Adipocyte (in vitro differentiated cells): ENCODE data around the gene ADCY2.
"Not testable (repeated sequence)": the region's sequence is repeated elsewhere in the genome, so short reads cannot be mapped to it uniquely, and the experiment has no call there.

Source experiments
- DNase-seq: peaks from one replicate; pipeline ENCODE4 v3.0.0-alpha.2; 2015; ENCODE audit warnings: low read depth
- H3K27me3 ChIP-seq: replicated peaks from 2 replicates; pipeline ENCODE4 v1.7.0; 2013; ENCODE audit warnings: mild to moderate bottlenecking, low read length, moderate library complexity; ENCODE audit not compliant: control insufficient read depth, insufficient read depth
- H3K36me3 ChIP-seq: 2 replicates; pipeline ENCODE4 v1.7.0; 2013; ENCODE audit warnings: low read length, mild to moderate bottlenecking, moderate library complexity; ENCODE audit not compliant: control insufficient read depth, insufficient read depth, severe bottlenecking
- H3K4me1 ChIP-seq: 2 replicates; pipeline ENCODE4 v1.7.0; 2013; ENCODE audit warnings: mild to moderate bottlenecking, low read length, moderate library complexity; ENCODE audit not compliant: control insufficient read depth, insufficient read depth
- H3K4me3 ChIP-seq: 2 replicates; pipeline ENCODE4 v1.7.0; 2013; ENCODE audit warnings: mild to moderate bottlenecking, low read length, moderate library complexity
- H3K9ac ChIP-seq: 2 replicates; pipeline ENCODE4 v1.7.0; 2013; ENCODE audit warnings: mild to moderate bottlenecking, low read length, moderate library complexity
- H3K9me3 ChIP-seq: 2 replicates; pipeline ENCODE4 v1.7.0; 2013; ENCODE audit warnings: mild to moderate bottlenecking, low read length, moderate library complexity; ENCODE audit not compliant: control insufficient read depth

The ADCY2 gene

GRCh38 chr5:7420510-7421280 lies 24.8 kb downstream of the ADCY2 start:
- H3K4me1 ChIP-seq: no peaks in the 10 kb centered on the region
- no peaks in the 10 kb centered on the region for H3K36me3 ChIP-seq
- no peaks in the 10 kb centered on the region for H3K27me3 ChIP-seq
- DNase-seq: no peak
- H3K9ac ChIP-seq: no peak overlapping the region
- no peak overlapping the region for H3K4me3 ChIP-seq
- H3K9me3 ChIP-seq: no peaks in the 10 kb centered on the region

GRCh38 chr5:7422316-7423106 lies 26.6 kb downstream of the ADCY2 start:
- H3K27me3 ChIP-seq: no peaks in the 10 kb centered on the region
- no peaks in the 10 kb centered on the region for H3K36me3 ChIP-seq
- no peak overlapping the region for H3K9ac ChIP-seq
- peak; percentile 1 for DNase-seq
- H3K4me1 ChIP-seq: no peaks in the 10 kb centered on the region
- H3K4me3 ChIP-seq: no peak overlapping the region
- no peaks in the 10 kb centered on the region for H3K9me3 ChIP-seq

- not testable (repeated sequence) for H3K9me3 ChIP-seq, H3K36me3 ChIP-seq, H3K27me3 ChIP-seq, H3K9ac ChIP-seq, H3K4me3 ChIP-seq, H3K4me1 ChIP-seq, DNase-seq
Measured at GRCh38 chr5:7423231-7423630, 27.3 kb downstream of the ADCY2 start.

- no peaks in the 10 kb centered on the region for H3K27me3 ChIP-seq
- no peaks in the 10 kb centered on the region for H3K9me3 ChIP-seq
- no peaks in the 10 kb centered on the region for H3K36me3 ChIP-seq
- no peaks in the 10 kb centered on the region for H3K4me1 ChIP-seq
- H3K4me3 ChIP-seq: no peak overlapping the region
- DNase-seq: no peak
- H3K9ac ChIP-seq: no peak overlapping the region
Measured at GRCh38 chr5:7425830-7426229, 29.9 kb downstream of the ADCY2 start.

- H3K27me3 ChIP-seq: no peaks in the 10 kb centered on the region
- DNase-seq: no peak
- H3K4me1 ChIP-seq: no peaks in the 10 kb centered on the region
Measured at GRCh38 chr5:7426284-7426683, 30.3 kb downstream of the ADCY2 start.

DNA sequence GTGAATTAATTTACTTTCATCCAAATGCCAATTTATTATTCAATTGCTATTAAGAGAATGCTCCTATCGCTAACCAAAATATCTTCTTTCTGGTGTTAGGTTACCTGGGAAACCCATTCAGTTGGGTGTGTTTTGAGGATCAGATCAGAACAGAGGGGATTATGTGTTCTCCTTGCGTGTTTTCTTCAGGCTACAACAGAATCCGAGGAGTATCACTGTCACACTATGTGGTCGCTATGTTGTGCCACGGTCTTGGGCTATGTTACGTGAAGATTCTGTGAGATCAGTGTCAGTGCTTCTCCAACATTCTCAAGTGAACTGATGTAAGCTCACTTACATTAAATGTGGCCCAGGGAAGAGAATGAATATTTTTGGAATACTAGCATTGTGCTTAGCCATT lies 39.0 kb downstream of the ADCY2 start:
- Histone ChIP-seq H3K4me3 (no peak overlapping the region), H3K36me3 (no peaks in the 10 kb centered on the region), H3K27me3 (no peaks in the 10 kb centered on the region), H3K9me3 (no peaks in the 10 kb centered on the region), H3K9ac (no peak overlapping the region), H3K4me1 (no peaks in the 10 kb centered on the region)
- DNase-seq: no peak

More at GRCh38 chr5:7426284-7426683, 30.3 kb downstream of the ADCY2 start:
- Histone ChIP-seq H3K9me3 (no peaks in the 10 kb centered on the region), H3K4me3 (no peak overlapping the region), H3K36me3 (no peaks in the 10 kb centered on the region), H3K9ac (no peak overlapping the region)

GRCh38 chr5:7435503-7435902 lies 39.6 kb downstream of the ADCY2 start:
- Histone ChIP-seq H3K36me3 (no peaks in the 10 kb centered on the region), H3K27me3 (no peaks in the 10 kb centered on the region), H3K9me3 (no peaks in the 10 kb centered on the region), H3K4me1 (no peaks in the 10 kb centered on the region), H3K4me3 (no peak overlapping the region), H3K9ac (no peak overlapping the region)
- no peak for DNase-seq

DNA sequence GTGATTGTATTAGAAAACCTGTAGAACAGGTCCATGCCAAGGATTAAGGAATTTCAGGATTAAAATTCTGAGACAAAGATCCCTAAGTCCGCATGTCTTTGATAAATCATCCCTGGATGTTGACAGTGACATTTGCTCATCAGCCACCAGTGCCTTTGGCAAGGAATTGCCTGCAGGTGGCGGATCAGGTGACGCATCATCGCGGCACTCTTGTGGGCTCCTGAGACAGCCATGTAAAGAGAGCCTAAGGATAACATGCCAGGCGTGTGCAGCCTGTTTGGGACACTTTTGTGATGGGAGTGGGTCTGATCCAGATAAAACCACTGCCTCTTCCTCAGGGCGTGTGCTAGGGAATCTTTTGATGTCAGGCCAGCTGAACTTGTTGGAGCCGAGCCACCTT lies 40.6 kb downstream of the ADCY2 start:
- no peak for DNase-seq
- H3K9me3 ChIP-seq: no peaks in the 10 kb centered on the region
- no peaks in the 10 kb centered on the region for H3K4me1 ChIP-seq
- no peaks in the 10 kb centered on the region for H3K27me3 ChIP-seq
- no peaks in the 10 kb centered on the region for H3K36me3 ChIP-seq
- H3K4me3 ChIP-seq: no peak overlapping the region
- H3K9ac ChIP-seq: no peak overlapping the region

DNA sequence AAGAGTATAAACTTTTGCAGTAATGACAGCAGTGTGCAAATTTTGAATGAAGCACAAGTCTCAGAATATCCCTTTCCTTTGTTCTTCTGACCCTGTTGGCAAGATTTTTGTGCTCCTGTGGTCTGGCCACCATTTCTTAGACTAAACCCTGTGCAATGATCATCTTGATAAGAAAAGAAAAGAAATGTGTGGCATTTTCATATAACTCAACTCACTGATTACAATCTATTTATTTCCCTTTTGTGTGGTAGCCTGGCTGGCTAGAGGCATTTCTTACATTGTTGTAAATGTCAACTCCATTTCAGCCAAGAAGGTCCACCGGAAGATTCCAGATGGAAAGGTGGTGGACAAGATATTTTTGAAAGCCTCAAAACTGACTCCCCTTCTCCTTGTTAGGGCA lies 41.9 kb downstream of the ADCY2 start:
- H3K27me3 ChIP-seq: no peaks in the 10 kb centered on the region
- no peaks in the 10 kb centered on the region for H3K4me1 ChIP-seq
- H3K9ac ChIP-seq: no peak overlapping the region
- H3K36me3 ChIP-seq: no peaks in the 10 kb centered on the region
- H3K9me3 ChIP-seq: no peaks in the 10 kb centered on the region
- DNase-seq: no peak
- H3K4me3 ChIP-seq: no peak overlapping the region

GRCh38 chr5:7445068-7445467 lies 49.1 kb downstream of the ADCY2 start:
- H3K27me3 ChIP-seq: no peaks in the 10 kb centered on the region
- H3K9me3 ChIP-seq: no peaks in the 10 kb centered on the region
- no peaks in the 10 kb centered on the region for H3K36me3 ChIP-seq
- no peaks in the 10 kb centered on the region for H3K4me1 ChIP-seq
- no peak overlapping the region for H3K9ac ChIP-seq
- H3K4me3 ChIP-seq: no peak overlapping the region
- DNase-seq: no peak

GRCh38 chr5:7445831-7446230 lies 49.9 kb downstream of the ADCY2 start:
- Histone ChIP-seq H3K9me3 (no peaks in the 10 kb centered on the region), H3K36me3 (no peaks in the 10 kb centered on the region), H3K4me1 (no peaks in the 10 kb centered on the region), H3K27me3 (no peaks in the 10 kb centered on the region), H3K4me3 (no peak overlapping the region), H3K9ac (no peak overlapping the region)
- DNase-seq: no peak
